GM12872 (cell line): ENCODE data around the gene MMP1.

ENCODE experiments used
- CTCF ChIP-seq: IDR thresholded peaks from 3 replicates; pipeline ENCODE4 v1.5.1; 2011; ENCODE audit warnings: low read depth, mild to moderate bottlenecking, low read length, moderate library complexity; ENCODE audit not compliant: insufficient read depth

Gene MMP1

GRCh38 chr11:102798012-102798746, at the start of gene MMP1:
MMP1 (minus strand) TSS chr11:102798160; CDS start chr11:102798092, 68 bp downstream.
- TF ChIP-seq CTCF, result no peak

- no peak for TF ChIP-seq CTCF
Measured at GRCh38 chr11:102846292-102846691, 48.3 kb upstream of the MMP1 start.

GRCh38 chr11:102843489-102843888, 45.5 kb upstream of the MMP1 start, which contains the start of gene MMP3:
MMP3 (minus strand) TSS chr11:102843609; CDS start chr11:102843546, 63 bp downstream.
- TF ChIP-seq CTCF, result no peak

GRCh38 chr11:102842930-102843329, 45.0 kb upstream of the MMP1 start:
- TF ChIP-seq CTCF, result no peak

GRCh38 chr11:102840018-102840417, 42.1 kb upstream of the MMP1 start:
- no peak for TF ChIP-seq CTCF

- no peak for TF ChIP-seq CTCF
Measured at GRCh38 chr11:102837646-102838045, 39.7 kb upstream of the MMP1 start.

- no peak for TF ChIP-seq CTCF
Measured at GRCh38 chr11:102837156-102837555, 39.2 kb upstream of the MMP1 start.
